Progenitor cell of endocrine pancreas (in vitro differentiated cells): ENCODE results near the gene HS6ST3. TPM values are rescaled to one million over a fixed set of nuclear protein-coding genes. Genes with fewer than 3 reads are reported as not detected.

Source experiments
- DNase-seq: peaks from one replicate; pipeline ENCODE4 v3.0.0; 2021; ENCODE audit warnings: low spot score; ENCODE audit not compliant: unreplicated experiment
- H3K27ac Mint-ChIP-seq: 2 replicates; pipeline ENCODE4 v1.8.0; 2021; ENCODE audit warnings: mild to moderate bottlenecking, moderate library complexity, mixed read lengths
- H3K27me3 Mint-ChIP-seq: 2 replicates; pipeline ENCODE4 v1.8.0; 2021; ENCODE audit warnings: mixed read lengths
- H3K36me3 Mint-ChIP-seq: 2 replicates; pipeline ENCODE4 v1.8.0; 2022; ENCODE audit warnings: mixed read lengths; ENCODE audit not compliant: insufficient read depth
- H3K4me1 Mint-ChIP-seq: 2 replicates; pipeline ENCODE4 v1.8.0; 2021; ENCODE audit warnings: low read depth, mixed read lengths
- H3K4me3 Mint-ChIP-seq: 2 replicates; pipeline ENCODE4 v1.8.0; 2021; ENCODE audit warnings: low read depth, mild to moderate bottlenecking, moderate library complexity, mixed read lengths
- H3K9me3 Mint-ChIP-seq: 2 replicates; pipeline ENCODE4 v1.8.0; 2021; ENCODE audit warnings: low read depth, mixed read lengths
- CTCF ChIP-seq: fragments of 200-600 bp; sonication (generic); IDR thresholded peaks from one replicate; pipeline ENCODE4 v1.5.0; 2021; ENCODE audit warnings: antibody characterized with exemption, mild to moderate bottlenecking; ENCODE audit not compliant: unreplicated experiment
- total RNA-seq: library from RNA; stranded (reverse); gene quantifications from 2 replicates; pipeline ENCODE4 v1.2.1, GENCODE V29; 2021

Gene HS6ST3
- total RNA-seq, 1 donor from 2014 or later = 0.84 TPM

- Mint-ChIP-seq H3K4me1 (peaks cover 3% of the 10 kb centered on the region), H3K36me3 (no peaks in the 10 kb centered on the region), H3K9me3 (no peaks in the 10 kb centered on the region), H3K27ac (no peak overlapping the region), H3K4me3 (no peak overlapping the region), H3K27me3 (no peaks in the 10 kb centered on the region)
- no peak for DNase-seq
- TF ChIP-seq CTCF = no peak
Observed at GRCh38 chr13:96373597-96373996, 283.7 kb downstream of the HS6ST3 start.

DNA sequence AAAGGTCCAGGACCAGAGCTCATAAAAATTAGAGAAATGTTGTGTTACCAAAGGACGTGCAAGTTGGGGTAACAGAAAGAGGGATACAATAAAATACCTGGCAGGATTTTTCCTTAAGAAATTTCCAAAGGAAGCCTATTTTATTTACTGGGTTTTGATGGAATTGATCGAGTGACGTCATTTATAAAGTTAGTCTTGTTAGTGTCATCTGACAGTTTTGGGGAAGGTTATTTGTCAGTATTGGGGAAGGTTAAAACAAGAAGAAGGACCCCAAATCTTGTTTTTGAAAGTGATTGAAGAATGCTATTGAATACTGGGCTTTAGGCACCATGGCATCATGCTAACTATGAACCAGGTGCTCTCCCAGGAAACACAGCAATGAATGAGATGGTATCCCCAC, 287.9 kb downstream of the HS6ST3 start:
- H3K36me3 Mint-ChIP-seq = no peaks in the 10 kb centered on the region
- no peak overlapping the region for H3K27ac Mint-ChIP-seq
- H3K27me3 Mint-ChIP-seq = no peaks in the 10 kb centered on the region
- TF ChIP-seq CTCF = no peak
- H3K9me3 Mint-ChIP-seq = no peaks in the 10 kb centered on the region
- H3K4me1 Mint-ChIP-seq = peaks cover 7% of the 10 kb centered on the region
- DNase-seq = no peak
- no peak overlapping the region for H3K4me3 Mint-ChIP-seq

DNA sequence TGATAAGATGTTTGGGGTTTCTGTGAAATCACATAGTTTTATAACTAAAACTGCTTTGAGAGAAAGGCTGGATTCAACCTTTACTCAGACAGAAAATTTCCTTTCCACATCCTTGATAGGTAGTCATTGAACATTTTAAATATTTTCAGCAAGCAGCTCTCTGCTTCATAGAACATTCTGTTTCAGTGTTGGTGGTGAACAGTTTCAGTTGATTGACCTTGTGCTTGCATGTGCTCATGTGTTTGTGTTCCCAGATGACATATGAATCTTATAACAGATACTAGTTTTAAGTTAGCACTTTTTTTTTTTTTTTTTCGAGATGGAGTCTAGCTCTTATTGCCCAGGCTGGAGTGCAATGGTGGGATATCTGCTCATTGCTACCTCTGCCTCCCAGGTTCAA, 290.1 kb downstream of the HS6ST3 start:
- peaks cover 7% of the 10 kb centered on the region for H3K4me1 Mint-ChIP-seq
- H3K27ac Mint-ChIP-seq = no peak overlapping the region
- TF ChIP-seq CTCF = no peak
- no peaks in the 10 kb centered on the region for H3K27me3 Mint-ChIP-seq
- no peak overlapping the region for H3K4me3 Mint-ChIP-seq
- DNase-seq = no peak
- H3K9me3 Mint-ChIP-seq = no peaks in the 10 kb centered on the region
- no peaks in the 10 kb centered on the region for H3K36me3 Mint-ChIP-seq

DNA sequence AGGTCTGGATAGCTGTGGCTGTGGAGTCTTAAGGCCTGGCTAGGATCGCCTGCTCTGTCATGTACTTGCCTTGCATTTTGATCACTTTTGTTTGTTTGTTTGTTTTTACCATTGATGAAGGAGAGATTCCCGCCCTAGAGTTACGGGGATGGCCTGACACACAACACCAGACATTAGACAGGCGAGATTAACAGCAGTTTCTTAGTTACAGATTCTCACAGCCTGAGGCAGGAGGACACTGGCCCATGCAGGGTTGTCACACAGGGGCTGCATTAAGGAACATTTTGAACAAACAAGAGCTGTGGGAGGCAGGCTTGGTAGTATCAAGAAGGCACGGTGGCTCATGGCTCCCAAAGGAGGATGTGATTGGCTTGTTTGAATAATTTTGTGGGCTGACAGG, 291.8 kb downstream of the HS6ST3 start:
- H3K27ac Mint-ChIP-seq = no peak overlapping the region

DNA sequence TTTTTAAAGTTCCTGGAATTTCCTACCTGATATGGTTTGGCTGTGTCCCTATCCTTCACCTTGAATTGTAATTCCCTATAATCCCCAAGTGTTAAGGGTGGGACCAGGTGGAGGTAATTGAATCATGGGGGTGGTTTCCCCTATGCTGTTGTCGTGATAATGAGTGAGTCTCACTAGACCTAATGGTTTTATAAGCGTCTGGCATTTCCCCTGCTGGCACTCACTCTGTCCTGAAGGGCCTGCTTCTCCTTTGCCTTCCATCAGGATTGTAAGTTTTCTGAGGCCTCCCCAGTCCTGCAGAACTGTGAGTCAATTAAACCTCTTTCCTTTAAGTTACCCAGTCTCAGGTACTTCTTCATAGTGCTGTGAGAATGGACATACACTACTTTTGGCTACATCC, 298.7 kb downstream of the HS6ST3 start:
- H3K27me3 Mint-ChIP-seq = no peaks in the 10 kb centered on the region
- no peak overlapping the region for H3K4me3 Mint-ChIP-seq
- no peak for DNase-seq
- no peak overlapping the region for H3K27ac Mint-ChIP-seq
- no peak for TF ChIP-seq CTCF
- peaks cover 6% of the 10 kb centered on the region for H3K4me1 Mint-ChIP-seq
- no peaks in the 10 kb centered on the region for H3K36me3 Mint-ChIP-seq
- no peaks in the 10 kb centered on the region for H3K9me3 Mint-ChIP-seq

More for the DNA sequence above, 291.8 kb downstream of the HS6ST3 start:
- H3K36me3 Mint-ChIP-seq = no peaks in the 10 kb centered on the region
- no peaks in the 10 kb centered on the region for H3K27me3 Mint-ChIP-seq
- H3K9me3 Mint-ChIP-seq = no peaks in the 10 kb centered on the region
- no peak for TF ChIP-seq CTCF
- no peak for DNase-seq
- H3K4me3 Mint-ChIP-seq = no peak overlapping the region
- peaks cover 13% of the 10 kb centered on the region for H3K4me1 Mint-ChIP-seq
